Brain pericyte (primary cell): Measurements from ENCODE around the gene PTPRT.

Source experiments
- DNase-seq: peaks from one replicate; pipeline ENCODE4 v3.0.0-alpha.2; 2012; ENCODE audit warnings: low read depth, low spot score

Gene PTPRT

GRCh38 chr20:42974347-42974746 lies 215.4 kb downstream of the PTPRT start:
- DNase-seq: no peak

- DNase-seq: no peak
These were observed 217.1 kb downstream of the PTPRT start for GRCh38 chr20:42972591-42972990.

GRCh38 chr20:42968746-42969145 lies 221.0 kb downstream of the PTPRT start:
- DNase-seq: no peak

- no peak for DNase-seq
These were observed 225.9 kb downstream of the PTPRT start for GRCh38 chr20:42963796-42964195.

GRCh38 chr20:42961771-42962170 lies 227.9 kb downstream of the PTPRT start:
- DNase-seq: no peak

GRCh38 chr20:42959996-42960395 lies 229.7 kb downstream of the PTPRT start:
- DNase-seq: no peak

- no peak for DNase-seq
These were observed 231.2 kb downstream of the PTPRT start for GRCh38 chr20:42958367-42959069.

GRCh38 chr20:42957704-42958095 lies 232.0 kb downstream of the PTPRT start:
- DNase-seq: no peak

GRCh38 chr20:42957018-42957703 lies 232.5 kb downstream of the PTPRT start:
- no peak for DNase-seq

- no peak for DNase-seq
These were observed 234.0 kb downstream of the PTPRT start for GRCh38 chr20:42955713-42956112.

- no peak for DNase-seq
These were observed 234.8 kb downstream of the PTPRT start for GRCh38 chr20:42954951-42955350.

- no peak for DNase-seq
These were observed 239.8 kb downstream of the PTPRT start for GRCh38 chr20:42949950-42950349.

- no peak for DNase-seq
These were observed 244.3 kb downstream of the PTPRT start for GRCh38 chr20:42945234-42945994.

- no peak for DNase-seq
These were observed 248.1 kb downstream of the PTPRT start for GRCh38 chr20:42941629-42942028.

GRCh38 chr20:42938441-42939205 lies 251.1 kb downstream of the PTPRT start:
- no peak for DNase-seq

GRCh38 chr20:42936482-42936881 lies 253.2 kb downstream of the PTPRT start:
- DNase-seq: no peak

GRCh38 chr20:42924215-42924614 lies 265.5 kb downstream of the PTPRT start:
- no peak for DNase-seq

- DNase-seq: no peak
These were observed 266.3 kb downstream of the PTPRT start for GRCh38 chr20:42923348-42923918.

GRCh38 chr20:42920776-42921175 lies 268.9 kb downstream of the PTPRT start:
- DNase-seq: no peak

GRCh38 chr20:42919316-42919715 lies 270.4 kb downstream of the PTPRT start:
- DNase-seq: no peak

- DNase-seq: no peak
These were observed 274.6 kb downstream of the PTPRT start for GRCh38 chr20:42915081-42915480.

- no peak for DNase-seq
These were observed 275.4 kb downstream of the PTPRT start for GRCh38 chr20:42914302-42914701.
